OCI-LY3 (cell line): ENCODE data around the gene NFIA.

Experiments used
- CTCF ChIP-seq: fragments of 200-600, 300-600 bp; sonication (generic); IDR thresholded peaks from 2 replicates; pipeline ENCODE4 v1.5.1; 2014; ENCODE audit warnings: antibody characterized with exemption, low read length, low read depth
- EZH2phosphoT487 ChIP-seq: fragments of 200-600 bp; shearing (Covaris generic); IDR thresholded peaks from 2 replicates; pipeline ENCODE4 v1.6.1; 2018; ENCODE audit warnings: antibody characterized with exemption, mixed run types, low read depth

- TF ChIP-seq EZH2phosphoT487: no peak
- TF ChIP-seq CTCF: no peak
Observed at GRCh38 chr1:61320575-61320974, 238.2 kb downstream of the NFIA start.
